Adipocyte (in vitro differentiated cells): Measurements from ENCODE around the gene YBEY.

Experiments
- DNase-seq: peaks from one replicate; pipeline ENCODE4 v3.0.0-alpha.2; 2015; ENCODE audit warnings: low read depth
- H3K27me3 ChIP-seq: replicated peaks from 2 replicates; pipeline ENCODE4 v1.7.0; 2013; ENCODE audit warnings: mild to moderate bottlenecking, low read length, moderate library complexity; ENCODE audit not compliant: control insufficient read depth, insufficient read depth
- H3K36me3 ChIP-seq: 2 replicates; pipeline ENCODE4 v1.7.0; 2013; ENCODE audit warnings: low read length, mild to moderate bottlenecking, moderate library complexity; ENCODE audit not compliant: control insufficient read depth, insufficient read depth, severe bottlenecking
- H3K4me1 ChIP-seq: 2 replicates; pipeline ENCODE4 v1.7.0; 2013; ENCODE audit warnings: mild to moderate bottlenecking, low read length, moderate library complexity; ENCODE audit not compliant: control insufficient read depth, insufficient read depth
- H3K4me3 ChIP-seq: 2 replicates; pipeline ENCODE4 v1.7.0; 2013; ENCODE audit warnings: mild to moderate bottlenecking, low read length, moderate library complexity
- H3K9ac ChIP-seq: 2 replicates; pipeline ENCODE4 v1.7.0; 2013; ENCODE audit warnings: mild to moderate bottlenecking, low read length, moderate library complexity
- H3K9me3 ChIP-seq: 2 replicates; pipeline ENCODE4 v1.7.0; 2013; ENCODE audit warnings: mild to moderate bottlenecking, low read length, moderate library complexity; ENCODE audit not compliant: control insufficient read depth

YBEY gene

GRCh38 chr21:46248827-46249226 lies 37.3 kb upstream of the YBEY start:
- peaks cover 96% of the 10 kb centered on the region for H3K36me3 ChIP-seq
- no peaks in the 10 kb centered on the region for H3K4me1 ChIP-seq
- no peaks in the 10 kb centered on the region for H3K9me3 ChIP-seq
- DNase-seq, result no peak
- H3K4me3 ChIP-seq, result no peak overlapping the region
- no peaks in the 10 kb centered on the region for H3K27me3 ChIP-seq
- H3K9ac ChIP-seq, result no peak overlapping the region

- no peaks in the 10 kb centered on the region for H3K9me3 ChIP-seq
- peaks cover 96% of the 10 kb centered on the region for H3K36me3 ChIP-seq
- H3K4me1 ChIP-seq, result peaks cover 3% of the 10 kb centered on the region
- no peaks in the 10 kb centered on the region for H3K27me3 ChIP-seq
- no peak overlapping the region for H3K4me3 ChIP-seq
- no peak overlapping the region for H3K9ac ChIP-seq
- no peak for DNase-seq
These were observed 35.9 kb upstream of the YBEY start for GRCh38 chr21:46250146-46250725.

DNA sequence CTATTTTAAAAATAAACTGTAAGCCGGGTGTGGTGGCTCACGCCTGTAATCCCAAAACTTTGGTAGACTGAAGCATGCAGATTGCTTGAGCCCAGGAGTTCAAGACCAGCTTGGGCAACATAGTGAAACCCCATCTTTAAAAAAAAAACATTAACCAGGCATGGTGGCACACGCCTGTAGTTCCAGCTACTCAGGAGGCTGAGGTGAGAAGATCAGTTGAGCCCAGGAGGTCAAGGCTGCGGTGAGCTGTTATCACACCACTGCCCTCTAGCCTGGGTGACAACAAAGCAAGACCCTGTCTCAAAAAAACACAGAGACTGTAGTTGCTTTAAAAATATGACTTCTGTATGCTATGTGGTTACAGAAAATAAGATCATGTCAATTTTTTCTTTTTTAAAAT lies 33.3 kb upstream of the YBEY start:
- Histone ChIP-seq H3K4me3 (no peak overlapping the region), H3K36me3 (peaks cover 94% of the 10 kb centered on the region), H3K27me3 (no peaks in the 10 kb centered on the region), H3K4me1 (peaks cover 3% of the 10 kb centered on the region), H3K9me3 (no peaks in the 10 kb centered on the region), H3K9ac (no peak overlapping the region)
- DNase-seq, result no peak

GRCh38 chr21:46253610-46254124 lies 32.5 kb upstream of the YBEY start:
- H3K27me3 ChIP-seq, result no peaks in the 10 kb centered on the region
- H3K36me3 ChIP-seq, result peaks cover 94% of the 10 kb centered on the region
- no peak overlapping the region for H3K4me3 ChIP-seq
- H3K4me1 ChIP-seq, result peaks cover 8% of the 10 kb centered on the region
- DNase-seq, result no peak
- no peaks in the 10 kb centered on the region for H3K9me3 ChIP-seq
- no peak overlapping the region for H3K9ac ChIP-seq

- Histone ChIP-seq H3K9ac (no peak overlapping the region), H3K27me3 (no peaks in the 10 kb centered on the region), H3K9me3 (no peaks in the 10 kb centered on the region), H3K4me3 (no peak overlapping the region), H3K4me1 (peaks cover 8% of the 10 kb centered on the region), H3K36me3 (peaks cover 95% of the 10 kb centered on the region)
- no peak for DNase-seq
These were observed 31.8 kb upstream of the YBEY start for GRCh38 chr21:46254208-46254975.

DNA sequence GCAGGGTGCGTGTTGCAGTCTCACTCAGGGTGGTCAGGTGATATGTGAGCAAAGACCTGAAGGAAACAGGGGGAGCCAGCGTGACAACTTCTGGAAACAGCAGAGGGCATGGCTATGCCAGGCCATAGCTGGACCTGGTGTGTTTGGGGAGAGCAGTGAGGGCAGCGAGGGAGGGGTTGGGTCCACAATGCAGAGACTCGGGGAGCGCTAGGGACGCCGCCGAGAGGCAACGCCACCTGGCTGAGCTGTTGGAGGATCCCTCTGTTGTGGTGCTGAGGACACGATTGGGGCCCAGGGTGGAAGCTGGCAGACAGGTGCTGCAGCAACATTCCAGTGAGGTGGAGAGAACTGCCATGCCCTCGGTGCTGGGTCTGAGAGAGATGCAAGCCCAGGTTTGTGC lies 31.0 kb upstream of the YBEY start:
- Histone ChIP-seq H3K4me3 (no peak overlapping the region), H3K9me3 (no peaks in the 10 kb centered on the region), H3K9ac (no peak overlapping the region), H3K4me1 (peaks cover 8% of the 10 kb centered on the region), H3K27me3 (no peaks in the 10 kb centered on the region), H3K36me3 (peaks cover 94% of the 10 kb centered on the region)
- no peak for DNase-seq

- peaks cover 94% of the 10 kb centered on the region for H3K36me3 ChIP-seq
These were observed 30.3 kb upstream of the YBEY start for GRCh38 chr21:46255758-46256337.

DNA sequence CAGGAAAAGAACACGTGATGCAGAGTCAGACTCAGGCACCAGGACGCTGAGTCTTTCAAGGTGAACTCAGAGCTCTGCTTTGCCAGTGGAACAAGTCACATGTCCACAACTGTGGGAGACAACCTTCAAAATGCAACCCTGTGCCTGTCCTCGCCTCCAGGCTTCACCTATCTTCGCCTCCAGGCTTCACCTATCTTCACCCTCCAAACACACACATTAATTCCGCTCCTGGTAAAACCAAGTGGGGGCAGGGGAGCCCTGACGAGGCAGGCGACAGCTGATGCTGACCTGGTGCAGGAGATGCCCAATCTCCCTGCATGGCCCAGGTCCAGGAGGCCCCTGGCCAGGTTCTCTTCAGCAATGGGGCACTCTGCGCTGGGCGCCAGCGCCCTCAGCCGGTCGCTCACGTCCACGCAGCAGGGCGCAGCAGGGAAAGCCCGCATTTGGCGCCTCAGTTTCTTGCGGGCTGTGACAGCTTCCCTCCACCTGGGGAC lies 29.6 kb upstream of the YBEY start:
- Histone ChIP-seq H3K4me1 (peaks cover 8% of the 10 kb centered on the region), H3K4me3 (no peak overlapping the region), H3K27me3 (no peaks in the 10 kb centered on the region), H3K9me3 (no peaks in the 10 kb centered on the region), H3K9ac (no peak overlapping the region), H3K36me3 (peaks cover 93% of the 10 kb centered on the region)
- no peak for DNase-seq

More at GRCh38 chr21:46255758-46256337, 30.3 kb upstream of the YBEY start:
- Histone ChIP-seq H3K9me3 (no peaks in the 10 kb centered on the region), H3K9ac (no peak overlapping the region), H3K4me3 (no peak overlapping the region), H3K27me3 (no peaks in the 10 kb centered on the region), H3K4me1 (peaks cover 8% of the 10 kb centered on the region)
- no peak for DNase-seq

- Histone ChIP-seq H3K27me3 (no peaks in the 10 kb centered on the region), H3K9me3 (no peaks in the 10 kb centered on the region), H3K36me3 (peaks cover 78% of the 10 kb centered on the region), H3K9ac (no peak overlapping the region), H3K4me1 (no peaks in the 10 kb centered on the region), H3K4me3 (no peak overlapping the region)
- DNase-seq, result no peak
These were observed 22.0 kb upstream of the YBEY start for GRCh38 chr21:46264046-46264689.

DNA sequence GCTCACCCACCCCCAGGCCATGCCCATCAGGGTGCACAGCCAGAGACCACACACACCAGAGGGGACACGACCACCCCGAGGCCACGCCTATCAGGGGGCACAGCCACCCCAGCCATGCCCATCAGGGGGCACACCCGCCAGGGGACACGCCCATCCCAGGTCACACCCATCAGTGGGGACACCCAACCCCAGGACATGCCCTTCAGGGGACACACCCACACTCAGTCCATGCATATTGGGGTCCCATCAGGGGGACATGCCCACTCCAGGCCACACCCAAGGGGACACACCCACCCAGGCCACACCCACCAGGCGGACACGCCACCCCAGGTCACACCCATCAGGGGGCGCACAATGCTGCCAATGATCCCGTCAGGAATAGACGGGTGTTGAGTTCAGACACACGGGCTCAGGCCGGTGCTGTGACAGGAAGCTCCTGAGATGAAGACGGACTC lies 21.4 kb upstream of the YBEY start:
- H3K27me3 ChIP-seq, result no peaks in the 10 kb centered on the region
- DNase-seq, result no peak
- peaks cover 80% of the 10 kb centered on the region for H3K36me3 ChIP-seq
- no peaks in the 10 kb centered on the region for H3K4me1 ChIP-seq
- H3K4me3 ChIP-seq, result no peak overlapping the region
- H3K9me3 ChIP-seq, result no peaks in the 10 kb centered on the region
- no peak overlapping the region for H3K9ac ChIP-seq
